Epithelial cell of proximal tubule (primary cell): Measurements from ENCODE around the gene TRMO. TPM values are rescaled to one million over a fixed set of nuclear protein-coding genes. Genes with fewer than 3 reads are reported as not detected.

ENCODE experiments used
- DNase-seq: peaks from one replicate; pipeline ENCODE4 v3.0.0-alpha.2; 2011; ENCODE audit warnings: low read depth
- H3K4me3 ChIP-seq: 2 replicates; pipeline ENCODE4 v1.5.1; 2011; ENCODE audit warnings: low read depth, mild to moderate bottlenecking, low read length
- CTCF ChIP-seq: conservative IDR thresholded peaks from 2 replicates; pipeline ENCODE4 v1.5.1; 2012; ENCODE audit warnings: low read depth, mild to moderate bottlenecking, low read length
- total RNA-seq: library from RNA; depleted of rRNA; stranded (reverse); fragments of >200 nt; gene quantifications from 2 replicates; pipeline ENCODE4 v1.2.3, GENCODE V29; 2015

TRMO gene
- total RNA-seq, 1 donor from 2014 or later, result 12.2 TPM

DNA sequence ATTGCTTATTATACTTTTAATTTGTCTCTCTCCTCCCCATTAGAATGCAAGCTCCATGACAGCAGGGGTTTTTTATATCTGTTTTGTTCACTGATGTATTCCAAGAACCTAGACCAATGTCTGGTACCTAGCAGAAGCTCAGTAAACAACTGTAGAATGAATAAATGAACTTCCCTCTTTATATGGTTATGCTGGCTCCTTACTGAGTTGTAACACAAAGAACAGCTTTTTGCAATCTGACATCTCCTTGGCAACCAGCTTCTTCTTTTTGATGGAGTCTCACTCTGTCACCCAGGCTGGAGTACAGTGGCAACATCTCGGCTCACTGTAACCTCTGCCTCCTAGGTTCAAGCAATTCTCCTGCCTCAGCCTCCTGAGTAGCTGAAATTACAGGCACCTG is 13.6 kb downstream of the TRMO start:
- H3K4me3 ChIP-seq, result no peak overlapping the region
- no peak for DNase-seq
- TF ChIP-seq CTCF, result no peak

DNA sequence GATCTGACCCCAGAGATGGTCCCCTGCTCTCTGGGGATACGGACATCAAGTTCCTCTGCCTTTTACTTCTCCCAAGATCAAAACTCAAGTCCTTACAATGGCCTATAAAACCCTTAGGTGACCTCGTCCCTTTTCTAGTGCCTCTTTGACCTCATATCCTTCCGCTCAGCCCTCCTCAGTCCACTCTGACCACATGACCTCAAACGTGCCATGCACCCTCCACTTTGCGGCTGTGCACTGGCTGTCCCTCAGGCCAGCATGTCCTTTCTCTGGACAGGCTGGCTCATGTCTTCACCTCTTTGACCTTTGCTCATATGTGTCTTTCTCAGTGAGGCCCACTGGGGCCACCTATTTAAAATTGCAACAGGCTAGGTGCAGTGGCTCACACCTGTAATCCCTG is 14.7 kb downstream of the TRMO start:
- no peak for TF ChIP-seq CTCF
- no peak overlapping the region for H3K4me3 ChIP-seq
- DNase-seq, result no peak

- H3K4me3 ChIP-seq, result no peak overlapping the region
- DNase-seq, result no peak
- TF ChIP-seq CTCF, result no peak
These were observed 15.3 kb downstream of the TRMO start for GRCh38 chr9:97907046-97907445.

GRCh38 chr9:97906236-97906831 is 16.0 kb downstream of the TRMO start:
- H3K4me3 ChIP-seq, result no peak overlapping the region
- TF ChIP-seq CTCF, result no peak
- no peak for DNase-seq

DNA sequence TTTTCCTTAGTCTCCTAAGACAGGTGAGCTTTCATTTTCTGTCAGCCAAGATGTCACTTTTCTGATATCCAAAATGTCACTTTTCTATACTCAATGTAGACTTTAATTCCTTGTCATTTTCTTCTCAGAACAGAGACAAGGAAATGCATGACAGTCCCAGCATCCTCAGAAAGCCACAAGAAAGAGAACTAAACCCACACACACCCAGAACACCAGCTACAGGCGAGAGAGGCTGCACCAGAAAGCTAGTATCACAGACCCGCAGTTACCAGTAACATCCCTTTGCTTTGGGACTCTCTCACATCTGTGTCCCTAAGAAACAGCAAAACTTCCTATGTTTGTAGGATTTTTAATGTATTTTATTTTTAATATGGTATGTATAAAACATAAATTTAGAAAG is 17.1 kb downstream of the TRMO start:
- DNase-seq, result no peak
- no peak overlapping the region for H3K4me3 ChIP-seq
- TF ChIP-seq CTCF, result no peak

DNA sequence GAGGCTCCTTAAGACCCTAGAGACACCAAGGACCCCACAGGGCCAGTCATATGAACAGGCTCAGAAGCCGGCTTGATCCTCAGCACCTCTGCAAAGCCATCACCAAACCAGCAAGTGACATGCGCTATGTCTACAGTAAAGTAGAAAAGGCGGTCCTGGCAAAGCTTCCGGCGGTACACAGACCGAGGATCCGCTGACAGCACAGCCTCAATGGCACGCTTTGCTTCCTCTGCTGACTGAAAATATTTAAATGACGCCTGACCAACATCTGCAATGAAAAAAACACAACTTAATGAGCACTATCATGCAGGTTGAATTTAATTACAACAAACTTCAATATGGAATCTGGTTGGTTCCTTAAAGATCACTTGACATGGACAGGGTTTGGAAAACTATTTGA is 17.6 kb downstream of the TRMO start:
- TF ChIP-seq CTCF, result no peak
- no peak for DNase-seq

DNA sequence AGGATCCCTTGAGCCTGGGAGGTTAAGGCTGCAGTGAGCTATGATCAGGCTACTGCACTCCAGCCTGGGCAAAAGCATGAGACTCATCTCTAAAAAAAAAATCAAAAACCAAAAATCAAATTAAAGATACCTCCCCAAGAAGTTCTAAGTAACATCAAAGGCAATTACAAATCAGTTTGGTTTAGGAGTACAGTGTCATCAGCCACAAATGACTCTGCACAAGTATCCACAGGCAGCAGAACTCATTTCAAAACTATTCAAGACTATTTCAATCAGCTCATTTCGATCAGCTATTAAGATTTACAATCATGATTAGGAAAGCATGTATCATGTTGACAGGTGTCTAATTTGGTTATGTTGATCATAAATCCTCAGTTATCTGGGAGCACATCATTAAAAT is 19.1 kb downstream of the TRMO start:
- no peak for TF ChIP-seq CTCF
- no peak overlapping the region for H3K4me3 ChIP-seq
- DNase-seq, result no peak

More for the DNA sequence above, 17.6 kb downstream of the TRMO start:
- no peak overlapping the region for H3K4me3 ChIP-seq
